ENCODE results near the gene ITIH1. TPM values are rescaled to one million over a fixed set of nuclear protein-coding genes. Genes with fewer than 3 reads are reported as not detected.
"Not testable (repeated sequence)": the region's sequence is repeated elsewhere in the genome, so short reads cannot be mapped to it uniquely, and the experiment has no call there.

Gene ITIH1
- total RNA-seq: not detected in 2 replicates

GRCh38 chr3:52777127-52777958 lies at the start of gene ITIH1:
Gene ITIH1 (plus strand): TSS chr3:52777599. CDS start chr3:52777616, 17 bp downstream.
- Histone ChIP-seq H3K27ac (ENCODE audit: low read depth, low read length) (no peak within 1 kb of the TSS), H3K4me3 (ENCODE audit: insufficient read depth, low read length) (no peak within 1 kb of the TSS), H3K36me3 (ENCODE audit: insufficient read depth, low read length) (no peaks in the 10 kb centered on the region), H3K27me3 (ENCODE audit: insufficient read depth, low read length) (peaks cover 27% of the 10 kb centered on the region), H2AFZ (ENCODE audit: low read length) (no peak within 1 kb of the TSS), H3K4me1 (ENCODE audit: insufficient read depth, low read length) (no peaks in the 10 kb centered on the region), H4K20me1 (ENCODE audit: insufficient read depth, low read length) (no peaks in the 10 kb centered on the region), H3K9me3 (ENCODE audit: low read depth, low read length) (no peaks in the 10 kb centered on the region), H3K4me2 (ENCODE audit: insufficient read depth, low read length) (no peak within 1 kb of the TSS), H3K79me2 (ENCODE audit: insufficient read depth, low read length) (no peaks in the 10 kb centered on the region)
- no peak for DNase-seq (ENCODE audit: insufficient read length, low spot score, missing footprints)
- no peak for TF ChIP-seq CTCF (IDR thresholded peaks at IDR 0.05; ENCODE audit: extremely low read depth, low read depth, low read length)

- H3K4me1 ChIP-seq (ENCODE audit: insufficient read depth, low read length); H3K4me2 ChIP-seq (ENCODE audit: insufficient read depth, low read length); H3K4me3 ChIP-seq (ENCODE audit: insufficient read depth, low read length); DNase-seq (ENCODE audit: insufficient read length, low spot score, missing footprints); H3K9me3 ChIP-seq (ENCODE audit: low read depth, low read length); H3K27me3 ChIP-seq (ENCODE audit: insufficient read depth, low read length); H3K79me2 ChIP-seq (ENCODE audit: insufficient read depth, low read length); H4K20me1 ChIP-seq (ENCODE audit: insufficient read depth, low read length); H2AFZ ChIP-seq (ENCODE audit: low read length); H3K27ac ChIP-seq (ENCODE audit: low read depth, low read length): not testable (repeated sequence)
- H3K36me3 ChIP-seq (ENCODE audit: insufficient read depth, low read length): peaks cover 21% of the 10 kb centered on the region
These were observed 48.6 kb upstream of the ITIH1 start for GRCh38 chr3:52728753-52729152.

GRCh38 chr3:52730681-52731080 lies 46.7 kb upstream of the ITIH1 start:
- DNase-seq (ENCODE audit: insufficient read length, low spot score, missing footprints): no peak
- H3K4me2 ChIP-seq (ENCODE audit: insufficient read depth, low read length): no peak overlapping the region

GRCh38 chr3:52731590-52731989 lies 45.8 kb upstream of the ITIH1 start:
- Histone ChIP-seq H3K36me3 (ENCODE audit: insufficient read depth, low read length) (peaks cover 36% of the 10 kb centered on the region), H4K20me1 (ENCODE audit: insufficient read depth, low read length) (no peaks in the 10 kb centered on the region), H3K79me2 (ENCODE audit: insufficient read depth, low read length) (no peaks in the 10 kb centered on the region), H3K9me3 (ENCODE audit: low read depth, low read length) (peaks cover 5% of the 10 kb centered on the region), H3K4me3 (ENCODE audit: insufficient read depth, low read length) (no peak overlapping the region), H2AFZ (ENCODE audit: low read length) (no peak overlapping the region), H3K4me1 (ENCODE audit: insufficient read depth, low read length) (no peaks in the 10 kb centered on the region), H3K27ac (ENCODE audit: low read depth, low read length) (no peak overlapping the region), H3K27me3 (ENCODE audit: insufficient read depth, low read length) (no peaks in the 10 kb centered on the region), H3K4me2 (ENCODE audit: insufficient read depth, low read length) (no peak overlapping the region)
- no peak for TF ChIP-seq CTCF (IDR thresholded peaks at IDR 0.05; ENCODE audit: extremely low read depth, low read depth, low read length)
- DNase-seq (ENCODE audit: insufficient read length, low spot score, missing footprints): no peak

More at GRCh38 chr3:52730681-52731080, 46.7 kb upstream of the ITIH1 start:
- no peak overlapping the region for H3K27ac ChIP-seq (ENCODE audit: low read depth, low read length)
- H3K79me2 ChIP-seq (ENCODE audit: insufficient read depth, low read length): no peaks in the 10 kb centered on the region
- TF ChIP-seq CTCF (IDR thresholded peaks at IDR 0.05; ENCODE audit: extremely low read depth, low read depth, low read length): no peak
- peaks cover 5% of the 10 kb centered on the region for H3K9me3 ChIP-seq (ENCODE audit: low read depth, low read length)
- no peaks in the 10 kb centered on the region for H3K4me1 ChIP-seq (ENCODE audit: insufficient read depth, low read length)
- no peak overlapping the region for H2AFZ ChIP-seq (ENCODE audit: low read length)
- H3K27me3 ChIP-seq (ENCODE audit: insufficient read depth, low read length): no peaks in the 10 kb centered on the region
- no peaks in the 10 kb centered on the region for H4K20me1 ChIP-seq (ENCODE audit: insufficient read depth, low read length)
- H3K4me3 ChIP-seq (ENCODE audit: insufficient read depth, low read length): no peak overlapping the region
- peaks cover 32% of the 10 kb centered on the region for H3K36me3 ChIP-seq (ENCODE audit: insufficient read depth, low read length)
